Breast epithelium (tissue), 3 donors: ENCODE data around the gene TGFB2.

Experiments
- POLR2A ChIP-seq: fragments of 450-650 bp; IDR thresholded peaks from one replicate; pipeline ENCODE4 v1.6.1; 2016; ENCODE audit warnings: antibody characterized with exemption, mild to moderate bottlenecking, moderate library complexity
- POLR2AphosphoS5 ChIP-seq, 3 donors: sonication (generic); formaldehyde crosslinking; IDR thresholded peaks; one replicate each; pipeline ENCODE4 v1.6.1; 2017; ENCODE audit warnings: antibody characterized with exemption in 3 of 3
- TF ChIP-seq, protein P1 (sequence below), 3 donors: fragments of 450-650 bp; IDR thresholded peaks; one replicate each; pipeline ENCODE4 v1.5.1; 2016 to 2017; ENCODE audit warnings: antibody characterized with exemption in 3 of 3, mild to moderate bottlenecking in 3 of 3, moderate library complexity in 3 of 3

GRCh38 chr1:218315638-218316037, 29.5 kb upstream of the TGFB2 start:
- TF ChIP-seq, protein P1, sequence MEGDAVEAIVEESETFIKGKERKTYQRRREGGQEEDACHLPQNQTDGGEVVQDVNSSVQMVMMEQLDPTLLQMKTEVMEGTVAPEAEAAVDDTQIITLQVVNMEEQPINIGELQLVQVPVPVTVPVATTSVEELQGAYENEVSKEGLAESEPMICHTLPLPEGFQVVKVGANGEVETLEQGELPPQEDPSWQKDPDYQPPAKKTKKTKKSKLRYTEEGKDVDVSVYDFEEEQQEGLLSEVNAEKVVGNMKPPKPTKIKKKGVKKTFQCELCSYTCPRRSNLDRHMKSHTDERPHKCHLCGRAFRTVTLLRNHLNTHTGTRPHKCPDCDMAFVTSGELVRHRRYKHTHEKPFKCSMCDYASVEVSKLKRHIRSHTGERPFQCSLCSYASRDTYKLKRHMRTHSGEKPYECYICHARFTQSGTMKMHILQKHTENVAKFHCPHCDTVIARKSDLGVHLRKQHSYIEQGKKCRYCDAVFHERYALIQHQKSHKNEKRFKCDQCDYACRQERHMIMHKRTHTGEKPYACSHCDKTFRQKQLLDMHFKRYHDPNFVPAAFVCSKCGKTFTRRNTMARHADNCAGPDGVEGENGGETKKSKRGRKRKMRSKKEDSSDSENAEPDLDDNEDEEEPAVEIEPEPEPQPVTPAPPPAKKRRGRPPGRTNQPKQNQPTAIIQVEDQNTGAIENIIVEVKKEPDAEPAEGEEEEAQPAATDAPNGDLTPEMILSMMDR (IDR thresholded peaks at IDR 0.05): no peak
- TF ChIP-seq POLR2AphosphoS5 (IDR thresholded peaks at IDR 0.05) (no peak), POLR2A (no peak)
